ENCODE measurements around the gene ASTN2.
A peak's percentile ranks its signal among the peaks of the same experiment; 100 is the strongest.

Gene ASTN2

GRCh38 chr9:116809656-116810055 is 605.2 kb downstream of the ASTN2 start:
- no peak for DNase-seq (ENCODE audit: low spot score)

DNA sequence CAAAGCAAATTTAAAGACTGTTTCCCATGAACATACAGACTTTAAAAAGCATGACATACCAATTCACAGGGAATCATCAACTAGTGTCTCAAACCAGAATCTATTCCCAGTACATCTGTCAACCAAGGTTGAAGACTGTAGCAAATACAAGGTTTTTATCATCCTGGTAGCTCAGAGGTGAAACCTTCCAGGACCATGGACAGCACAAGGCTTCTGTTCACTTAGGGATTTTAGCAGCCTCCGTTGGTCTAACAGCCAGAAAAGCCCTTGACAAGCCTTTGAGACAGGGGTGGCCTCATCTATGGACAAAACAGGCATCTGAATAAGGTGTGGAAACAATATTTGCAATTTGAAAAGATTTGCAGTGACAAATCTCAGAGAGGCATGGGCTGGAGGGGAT is 608.8 kb downstream of the ASTN2 start:
- DNase-seq (ENCODE audit: low spot score), result no peak

GRCh38 chr9:116800885-116801284 is 614.0 kb downstream of the ASTN2 start:
- DNase-seq (ENCODE audit: low spot score), result no peak

DNA sequence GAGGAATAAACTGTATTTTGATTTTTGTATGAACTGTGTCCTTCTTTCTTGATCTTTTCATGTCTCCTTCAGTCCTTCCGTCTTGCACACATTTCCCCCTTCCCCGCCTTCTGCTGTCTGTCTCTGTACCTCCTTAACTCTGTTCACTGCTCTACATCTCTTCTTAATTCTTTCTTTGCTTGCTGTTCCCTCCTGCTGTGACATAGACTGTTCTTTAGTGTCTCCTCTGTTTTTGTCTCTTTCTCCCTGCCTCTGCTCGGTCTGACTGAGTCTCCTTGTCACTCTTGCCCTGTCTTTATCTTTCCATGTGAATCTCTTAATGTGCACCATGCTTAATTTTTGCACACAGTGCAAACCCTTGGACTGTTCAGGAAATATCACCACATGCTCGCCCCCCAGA is 614.8 kb downstream of the ASTN2 start:
- DNase-seq (ENCODE audit: low spot score), result no peak

DNA sequence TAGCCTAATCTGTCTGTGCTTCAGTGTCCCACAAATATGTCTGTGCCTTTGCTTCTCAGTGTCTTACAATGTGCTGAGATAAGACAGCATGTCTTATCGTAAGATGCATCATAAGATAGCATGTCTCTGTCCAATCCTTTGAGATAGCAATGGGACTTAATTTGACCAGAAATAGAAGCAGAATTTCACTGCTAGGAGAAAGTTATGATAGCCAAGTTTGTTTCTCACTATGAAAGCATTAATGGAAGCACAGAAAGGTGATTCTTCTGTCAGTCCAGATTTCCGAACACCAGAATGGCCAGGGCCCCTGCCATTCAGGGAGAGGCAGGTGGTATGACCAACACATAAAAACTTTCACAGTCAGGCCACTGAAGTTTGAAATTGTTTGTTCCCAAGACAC is 616.3 kb downstream of the ASTN2 start:
- DNase-seq (ENCODE audit: low spot score), result no peak

DNA sequence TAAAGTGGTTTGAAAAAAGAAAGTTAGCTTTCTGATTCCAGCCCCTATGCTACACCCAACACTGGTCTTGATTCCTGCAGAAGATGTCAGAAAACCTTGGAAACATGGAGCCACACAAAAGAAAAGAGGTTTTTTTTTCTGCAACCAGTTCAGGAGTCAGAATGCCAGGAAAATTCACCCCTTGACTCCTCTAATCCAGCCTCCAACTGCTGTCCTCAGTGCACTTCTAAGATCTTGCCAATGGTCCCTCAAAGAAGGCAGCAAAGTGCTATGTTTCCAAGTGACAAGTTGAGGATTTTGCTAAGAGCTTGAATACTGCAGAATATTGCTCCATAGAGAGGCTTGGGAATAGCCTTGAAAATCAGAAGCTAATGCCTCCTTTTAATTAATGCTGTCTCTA is 617.6 kb downstream of the ASTN2 start:
- no peak for DNase-seq (ENCODE audit: low spot score)

DNA sequence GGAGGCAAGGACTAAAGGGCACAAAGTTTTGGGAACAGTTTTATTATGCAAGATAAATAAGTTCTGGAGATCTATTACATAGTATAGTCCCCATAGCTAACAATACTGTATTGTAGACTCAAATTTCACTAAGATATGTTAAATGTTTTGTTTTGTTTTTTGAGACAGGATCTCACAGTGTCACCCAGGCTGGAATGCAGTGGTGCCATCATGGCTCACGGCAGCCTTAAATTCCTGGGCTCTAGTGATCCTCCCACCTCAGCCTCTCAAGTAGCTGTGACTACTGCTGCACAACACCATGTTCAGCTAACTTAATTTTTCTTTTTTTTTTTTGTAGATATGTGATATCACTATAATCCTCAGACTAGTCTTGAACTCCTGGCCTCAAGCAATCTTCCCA is 618.2 kb downstream of the ASTN2 start:
- no peak for DNase-seq (ENCODE audit: low spot score)

- no peak for DNase-seq (ENCODE audit: low spot score)
Observed at GRCh38 chr9:116795821-116796220, 619.0 kb downstream of the ASTN2 start.

DNA sequence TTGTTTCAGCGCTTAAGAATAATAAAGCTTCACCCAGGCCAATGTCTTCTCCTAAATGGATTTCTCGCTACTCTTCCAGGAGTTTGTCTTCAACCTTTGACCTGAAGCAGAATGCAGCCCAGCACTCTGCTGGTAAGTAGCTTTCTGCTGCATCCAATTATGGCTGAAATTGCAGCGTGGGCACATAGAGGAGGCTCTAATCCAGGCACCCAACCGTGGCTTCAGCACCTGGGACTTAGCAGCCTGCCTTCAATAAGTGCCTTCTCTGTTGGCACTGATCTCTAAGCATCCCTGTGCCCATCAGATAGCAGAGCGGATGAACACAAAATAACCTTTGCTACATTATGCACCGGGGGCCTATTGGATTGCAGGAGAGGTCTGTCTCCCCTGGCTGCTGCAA is 622.6 kb downstream of the ASTN2 start:
- DNase-seq (ENCODE audit: low spot score), result no peak

GRCh38 chr9:116791326-116791725 is 623.5 kb downstream of the ASTN2 start:
- no peak for DNase-seq (ENCODE audit: low spot score)

- DNase-seq (ENCODE audit: low spot score), result no peak
Observed at GRCh38 chr9:116789081-116789480, 625.8 kb downstream of the ASTN2 start.

DNA sequence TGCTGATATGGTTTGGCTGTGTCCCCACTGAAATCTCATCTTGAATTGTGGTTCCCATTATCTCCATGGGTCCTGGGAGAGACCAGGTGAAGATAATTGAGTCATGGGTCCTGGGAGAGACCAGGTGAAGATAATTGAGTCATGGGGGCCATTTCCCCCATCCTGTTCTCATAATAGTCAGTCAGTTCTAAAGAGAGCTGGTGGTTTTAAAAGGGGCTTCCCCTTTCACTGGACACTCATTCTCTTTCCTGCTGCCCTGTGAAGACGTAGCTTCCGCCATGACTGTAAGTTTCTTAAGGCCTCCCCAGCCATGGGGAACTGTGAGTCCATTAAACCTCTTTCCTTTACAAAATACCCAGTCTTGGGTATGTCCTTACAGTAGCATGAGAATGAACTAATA is 628.1 kb downstream of the ASTN2 start:
- DNase-seq (ENCODE audit: low spot score), result peak; percentile 2

DNA sequence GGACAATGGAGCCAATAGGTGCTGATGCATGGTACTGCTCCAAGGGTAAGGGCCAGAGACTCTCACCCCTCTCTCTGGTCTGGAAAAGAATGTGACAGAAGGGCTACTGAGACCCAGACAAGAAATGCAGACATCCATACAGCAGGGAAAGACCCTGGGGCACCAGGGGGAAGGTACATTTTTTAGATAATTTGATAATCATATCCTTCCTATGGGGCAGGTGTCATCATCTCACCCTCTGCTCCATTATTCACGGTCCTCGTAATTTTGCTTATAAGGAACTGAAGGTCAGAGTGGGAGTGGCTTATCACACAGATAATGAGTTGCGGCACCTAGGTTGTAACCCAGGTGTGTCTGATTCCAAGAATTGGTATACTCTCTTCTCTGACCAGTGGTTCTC is 637.7 kb downstream of the ASTN2 start:
- DNase-seq (ENCODE audit: low spot score), result no peak

DNA sequence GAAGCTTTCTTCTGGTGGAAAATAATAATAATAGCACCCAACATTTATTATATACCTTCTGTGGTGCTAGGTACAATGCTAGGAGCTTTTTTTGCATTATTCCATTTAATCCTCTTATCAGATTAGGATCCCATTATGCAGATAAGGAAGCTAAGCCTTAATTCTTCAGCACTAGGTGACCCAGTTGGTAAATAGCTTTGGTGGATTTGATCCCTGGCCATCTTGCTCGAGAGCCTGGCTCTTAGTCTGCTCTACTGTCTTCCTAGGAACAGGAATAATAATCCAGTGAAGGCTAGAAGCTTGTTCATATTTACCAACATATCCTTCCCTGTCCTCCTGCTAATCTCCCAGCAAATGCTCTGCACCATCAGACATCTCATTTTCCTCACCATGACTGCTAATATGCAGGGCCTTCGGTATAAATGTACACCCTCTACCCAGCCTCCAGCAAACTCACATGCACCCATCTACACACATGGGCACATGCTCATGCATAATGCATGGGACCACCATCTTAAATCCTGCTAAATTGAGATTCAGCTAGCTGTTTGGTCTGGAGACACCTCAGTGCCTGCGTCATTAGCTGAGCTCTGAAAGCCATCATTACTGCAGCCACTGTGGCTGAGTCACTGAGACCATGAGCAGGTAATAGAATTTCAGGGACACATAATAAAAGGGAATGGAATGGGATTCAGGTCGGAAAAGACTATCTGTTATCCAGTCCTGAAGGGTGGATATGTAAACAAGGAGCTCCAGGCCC is 640.3 kb downstream of the ASTN2 start:
- DNase-seq (ENCODE audit: low spot score), result no peak

DNA sequence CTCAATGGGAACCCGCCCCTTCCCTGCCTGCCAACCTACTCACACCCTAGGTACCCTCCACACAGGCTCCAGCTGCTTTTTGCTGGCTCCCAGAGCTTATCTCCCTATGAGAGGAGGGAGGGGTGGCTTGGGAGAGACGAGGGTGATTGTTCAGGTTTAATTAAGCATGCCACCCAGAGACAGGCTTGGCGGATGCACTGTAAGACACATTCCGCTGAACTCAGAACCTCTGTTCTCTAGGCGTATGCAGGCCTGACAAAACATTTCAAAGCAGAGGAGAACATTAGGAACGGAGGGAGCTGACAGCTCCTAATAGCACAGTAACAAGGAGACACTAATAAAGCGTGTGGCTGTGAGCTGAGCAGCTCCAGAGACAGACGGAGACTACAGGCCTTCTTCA is 647.6 kb downstream of the ASTN2 start:
- no peak for DNase-seq (ENCODE audit: low spot score)

DNA sequence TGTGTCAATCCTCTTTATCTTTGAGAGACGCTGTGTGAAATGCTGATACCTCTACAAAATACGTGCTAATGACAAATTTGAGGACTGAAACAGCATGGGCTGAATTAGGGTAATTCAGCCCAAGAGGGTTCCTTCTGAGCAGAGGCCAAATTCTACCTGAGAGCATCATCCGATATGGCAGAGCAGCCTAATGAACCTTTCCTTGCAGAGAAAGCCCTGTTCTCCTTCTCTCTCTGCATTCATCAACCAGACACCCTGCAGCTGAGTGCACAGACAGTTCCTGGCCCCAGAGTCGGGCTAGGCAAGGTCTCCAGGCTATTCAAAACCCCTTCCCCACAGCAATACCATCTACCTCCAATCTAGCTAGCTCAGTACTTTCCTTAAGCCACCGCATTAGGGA is 649.8 kb downstream of the ASTN2 start:
- no peak for DNase-seq (ENCODE audit: low spot score)

DNA sequence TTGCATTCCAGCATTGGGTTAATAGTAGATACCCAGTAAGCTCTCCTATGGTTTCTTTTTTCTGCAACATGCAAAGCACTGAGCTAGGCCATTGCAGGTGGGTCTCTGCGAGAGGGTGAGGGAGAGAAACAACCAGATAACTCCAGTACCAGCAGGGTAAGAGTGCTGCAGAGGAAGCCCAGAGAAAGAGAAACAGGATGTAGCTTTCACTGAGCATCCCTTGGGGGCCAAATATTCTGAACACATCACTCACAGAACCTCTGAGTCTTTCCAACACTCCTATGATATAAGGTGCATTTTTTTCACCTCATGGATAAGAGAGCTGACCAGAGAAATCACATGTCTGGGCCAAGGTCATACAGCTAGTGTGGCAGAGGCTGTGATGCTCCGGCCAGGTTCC is 651.1 kb downstream of the ASTN2 start:
- no peak for DNase-seq (ENCODE audit: low spot score)

GRCh38 chr9:116760636-116761035 is 654.2 kb downstream of the ASTN2 start:
- no peak for DNase-seq (ENCODE audit: low spot score)

- DNase-seq (ENCODE audit: low spot score), result no peak
Observed at GRCh38 chr9:116757030-116757429, 657.8 kb downstream of the ASTN2 start.

GRCh38 chr9:116753389-116753788 is 661.5 kb downstream of the ASTN2 start:
- no peak for DNase-seq (ENCODE audit: low spot score)

- DNase-seq (ENCODE audit: low spot score), result no peak
Observed at GRCh38 chr9:116750510-116750909, 664.3 kb downstream of the ASTN2 start.

DNA sequence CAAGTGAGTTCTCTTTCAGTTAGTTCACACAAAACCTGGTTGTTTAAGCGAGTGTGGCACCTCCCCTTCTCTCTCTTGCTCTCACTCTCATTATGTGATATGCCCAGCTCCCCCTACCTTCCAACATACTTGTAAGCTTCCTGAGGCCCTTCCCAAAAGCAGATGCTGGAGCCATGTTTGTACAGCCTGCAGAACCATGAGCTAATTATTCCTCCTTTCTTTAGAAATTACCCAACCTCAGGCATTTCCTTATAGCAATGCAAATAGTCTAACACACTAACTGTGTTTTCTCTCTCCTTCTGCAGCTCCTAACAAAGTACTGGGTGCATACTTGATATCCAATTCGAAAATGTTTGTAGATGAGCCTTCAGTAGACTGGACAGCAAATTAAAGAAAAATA is 665.1 kb downstream of the ASTN2 start:
- no peak for DNase-seq (ENCODE audit: low spot score)

DNA sequence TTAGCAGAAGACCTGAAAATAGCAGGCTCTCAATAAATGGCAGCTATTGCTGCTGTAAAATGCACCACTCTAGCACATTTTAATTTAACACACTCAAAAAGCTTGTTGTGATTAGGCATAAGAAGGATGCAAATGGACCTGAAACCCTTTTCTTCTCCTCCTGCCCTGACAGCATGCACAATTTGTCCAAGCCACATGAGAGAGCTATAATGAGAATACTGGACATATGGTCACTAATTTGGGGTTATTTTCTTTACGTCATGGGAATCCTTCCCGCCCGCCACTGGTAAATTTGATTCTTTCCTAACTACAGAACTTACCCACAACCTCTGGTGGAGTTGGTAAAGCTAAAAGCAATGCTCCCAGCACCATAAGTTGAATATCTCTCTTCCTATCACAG is 665.7 kb downstream of the ASTN2 start:
- no peak for DNase-seq (ENCODE audit: low spot score)

- no peak for DNase-seq (ENCODE audit: low spot score)
Observed at GRCh38 chr9:116741742-116742141, 673.1 kb downstream of the ASTN2 start.

Data from kidney tubule cell (primary cell).